GM12875 (cell line): ENCODE data around the gene ARHGAP36.

ENCODE experiments used
- H3K4me3 ChIP-seq: one replicate; pipeline ENCODE4 v1.5.1; 2011; ENCODE audit warnings: low read depth, low read length, control low read depth
- TF ChIP-seq, protein P1 (sequence below): IDR thresholded peaks from 2 replicates; pipeline ENCODE4 v1.5.1; 2011; ENCODE audit warnings: low read depth, mild to moderate bottlenecking, control low read depth, inconsistent platforms, low read length, moderate library complexity, borderline replicate concordance; ENCODE audit not compliant: insufficient read depth

ARHGAP36 gene, protein sequence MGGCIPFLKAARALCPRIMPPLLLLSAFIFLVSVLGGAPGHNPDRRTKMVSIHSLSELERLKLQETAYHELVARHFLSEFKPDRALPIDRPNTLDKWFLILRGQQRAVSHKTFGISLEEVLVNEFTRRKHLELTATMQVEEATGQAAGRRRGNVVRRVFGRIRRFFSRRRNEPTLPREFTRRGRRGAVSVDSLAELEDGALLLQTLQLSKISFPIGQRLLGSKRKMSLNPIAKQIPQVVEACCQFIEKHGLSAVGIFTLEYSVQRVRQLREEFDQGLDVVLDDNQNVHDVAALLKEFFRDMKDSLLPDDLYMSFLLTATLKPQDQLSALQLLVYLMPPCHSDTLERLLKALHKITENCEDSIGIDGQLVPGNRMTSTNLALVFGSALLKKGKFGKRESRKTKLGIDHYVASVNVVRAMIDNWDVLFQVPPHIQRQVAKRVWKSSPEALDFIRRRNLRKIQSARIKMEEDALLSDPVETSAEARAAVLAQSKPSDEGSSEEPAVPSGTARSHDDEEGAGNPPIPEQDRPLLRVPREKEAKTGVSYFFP

DNA sequence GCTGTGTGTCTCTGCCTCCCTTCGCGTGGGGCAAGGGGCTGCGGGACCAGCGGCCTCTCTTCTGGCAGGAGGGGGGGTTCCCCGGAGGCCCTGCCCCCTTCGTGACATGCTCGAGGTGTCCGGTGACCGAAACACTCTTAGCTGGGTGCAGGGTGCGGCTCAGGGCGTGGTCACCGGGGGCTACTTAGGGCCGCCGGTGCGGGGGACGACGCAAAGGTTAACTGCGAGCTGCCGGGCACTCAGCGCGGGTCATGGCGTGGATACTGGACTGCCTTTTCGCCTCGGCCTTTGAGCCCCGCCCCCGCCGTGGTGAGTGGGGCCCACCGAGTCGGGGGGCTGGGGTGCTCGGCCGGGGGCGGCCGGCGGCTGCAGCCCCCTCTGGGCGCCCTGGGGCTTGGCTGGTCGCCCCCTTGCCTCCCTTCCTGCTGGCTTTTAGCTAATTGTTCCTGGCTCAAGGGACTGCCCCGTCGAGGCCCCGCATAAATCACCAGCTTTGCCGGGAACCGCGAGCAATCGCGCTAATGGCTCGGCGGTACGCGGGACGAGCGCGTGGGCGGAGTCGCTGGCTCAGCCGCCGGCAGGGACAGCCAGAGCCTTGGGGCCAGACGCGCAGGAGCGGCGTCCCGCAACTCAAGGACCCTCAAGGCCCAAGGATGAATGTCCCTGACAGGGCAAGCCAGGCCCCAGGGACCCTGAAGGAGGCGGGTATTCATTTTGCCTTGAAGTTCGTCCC, at the start of gene ARHGAP36:
Gene ARHGAP36 (plus strand): TSS at position 211 of the 733 bp plus-strand sequence. CDS start 23,320 bp downstream, outside the sequence.
- TF ChIP-seq, protein P1, sequence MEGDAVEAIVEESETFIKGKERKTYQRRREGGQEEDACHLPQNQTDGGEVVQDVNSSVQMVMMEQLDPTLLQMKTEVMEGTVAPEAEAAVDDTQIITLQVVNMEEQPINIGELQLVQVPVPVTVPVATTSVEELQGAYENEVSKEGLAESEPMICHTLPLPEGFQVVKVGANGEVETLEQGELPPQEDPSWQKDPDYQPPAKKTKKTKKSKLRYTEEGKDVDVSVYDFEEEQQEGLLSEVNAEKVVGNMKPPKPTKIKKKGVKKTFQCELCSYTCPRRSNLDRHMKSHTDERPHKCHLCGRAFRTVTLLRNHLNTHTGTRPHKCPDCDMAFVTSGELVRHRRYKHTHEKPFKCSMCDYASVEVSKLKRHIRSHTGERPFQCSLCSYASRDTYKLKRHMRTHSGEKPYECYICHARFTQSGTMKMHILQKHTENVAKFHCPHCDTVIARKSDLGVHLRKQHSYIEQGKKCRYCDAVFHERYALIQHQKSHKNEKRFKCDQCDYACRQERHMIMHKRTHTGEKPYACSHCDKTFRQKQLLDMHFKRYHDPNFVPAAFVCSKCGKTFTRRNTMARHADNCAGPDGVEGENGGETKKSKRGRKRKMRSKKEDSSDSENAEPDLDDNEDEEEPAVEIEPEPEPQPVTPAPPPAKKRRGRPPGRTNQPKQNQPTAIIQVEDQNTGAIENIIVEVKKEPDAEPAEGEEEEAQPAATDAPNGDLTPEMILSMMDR, result no peak
- no peak within 1 kb of the TSS for H3K4me3 ChIP-seq

DNA sequence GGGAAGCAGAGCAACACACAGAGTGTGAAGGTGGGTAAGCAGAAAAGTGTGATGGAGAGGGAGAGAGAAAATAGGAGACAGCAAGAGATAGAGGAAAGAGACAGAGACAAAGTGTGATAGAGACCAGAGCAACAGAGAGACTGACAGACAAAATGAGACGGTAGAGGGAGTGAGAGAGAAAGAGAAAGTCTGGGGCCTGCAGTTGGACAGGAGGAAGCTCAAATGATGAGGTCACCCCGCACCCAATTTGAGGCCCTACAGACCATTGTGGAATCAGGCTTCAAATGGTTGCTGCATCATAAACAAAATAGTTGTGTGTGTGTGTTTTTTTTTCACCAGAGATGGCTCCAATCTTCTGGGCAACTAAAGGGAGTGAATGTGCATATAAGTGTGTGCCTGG, 48.0 kb upstream of the ARHGAP36 start:
- TF ChIP-seq, protein P1, result no peak
- H3K4me3 ChIP-seq, result no peak overlapping the region

DNA sequence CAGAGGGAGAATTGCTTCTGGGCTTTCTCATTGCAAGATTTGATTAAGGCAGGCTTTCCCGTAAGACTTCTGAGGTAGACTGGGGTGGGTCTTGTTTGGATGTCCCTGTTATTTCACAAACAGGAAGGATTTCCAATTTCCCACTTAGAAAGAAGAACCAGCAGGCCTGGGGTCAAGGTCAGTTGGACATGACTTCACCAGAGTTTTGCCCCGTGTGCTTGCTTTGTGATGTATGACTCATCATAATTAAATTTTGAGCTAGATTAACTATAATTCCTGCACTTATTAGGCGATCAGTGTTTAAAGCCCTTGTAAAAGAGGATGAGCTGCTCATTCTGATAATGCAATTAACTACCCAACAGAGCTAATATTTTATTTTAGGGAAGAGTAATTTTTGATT, 32.8 kb upstream of the ARHGAP36 start:
- TF ChIP-seq, protein P1, result no peak
- no peak overlapping the region for H3K4me3 ChIP-seq

DNA sequence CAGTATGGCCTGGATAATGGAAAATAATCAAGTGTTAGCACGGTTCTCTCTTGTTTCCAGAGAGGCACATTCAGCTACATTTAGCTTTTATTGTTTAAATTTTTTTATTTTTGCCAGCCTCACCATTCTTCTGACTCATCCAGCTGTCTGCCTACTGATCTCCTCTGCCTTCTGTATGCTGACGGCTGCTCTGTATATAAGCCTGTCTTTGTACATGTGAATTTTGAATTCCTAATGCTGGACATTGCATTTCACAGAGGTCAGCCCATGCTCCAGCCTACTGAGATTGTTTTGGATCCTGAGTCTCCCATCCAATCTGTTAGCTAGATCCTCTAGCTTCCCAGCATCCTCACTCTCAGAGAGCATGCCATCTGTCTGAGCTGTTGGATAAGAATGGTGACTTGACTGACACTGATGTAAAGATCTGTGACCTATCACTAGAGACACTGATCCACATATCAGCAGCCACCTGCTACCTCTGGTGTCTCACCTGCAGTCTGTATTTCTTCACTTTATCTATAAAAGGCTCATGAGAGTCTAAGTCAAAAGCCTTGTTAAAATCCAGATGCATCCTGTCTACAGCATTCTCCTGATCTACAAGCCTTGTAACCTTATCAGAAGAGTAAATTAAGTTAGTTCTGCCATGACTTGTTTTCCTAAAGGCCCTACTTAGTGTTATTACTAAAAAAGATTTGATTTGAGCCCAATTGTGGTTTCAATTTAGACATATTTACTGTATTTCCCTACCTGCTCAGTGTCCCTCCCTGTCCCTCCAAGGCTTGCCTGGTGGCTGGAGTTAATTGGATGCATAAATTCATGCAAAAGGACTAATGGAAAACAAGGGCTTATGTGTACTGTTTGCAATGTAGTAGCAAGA, 25.6 kb upstream of the ARHGAP36 start:
- TF ChIP-seq, protein P1, result no peak
- no peak overlapping the region for H3K4me3 ChIP-seq

DNA sequence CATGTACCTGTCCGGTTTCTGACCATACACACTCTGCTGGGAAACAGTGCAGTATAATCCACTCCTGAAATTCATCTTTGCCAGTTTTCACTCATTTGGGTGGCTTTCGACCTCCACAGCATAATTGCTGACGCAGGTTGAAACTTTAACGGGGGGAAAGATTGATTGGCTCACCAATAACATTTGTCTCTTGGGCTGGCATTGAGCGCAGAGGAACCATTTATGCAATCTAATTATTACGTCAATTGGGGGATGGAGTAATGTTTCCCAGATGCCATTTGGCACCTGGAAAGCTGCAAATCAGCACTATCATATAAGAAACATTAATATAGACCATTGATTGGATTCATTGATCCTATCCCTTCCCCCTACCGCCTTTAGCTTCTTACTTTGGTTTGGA, 24.1 kb upstream of the ARHGAP36 start:
- no peak overlapping the region for H3K4me3 ChIP-seq
- TF ChIP-seq, protein P1, result no peak

DNA sequence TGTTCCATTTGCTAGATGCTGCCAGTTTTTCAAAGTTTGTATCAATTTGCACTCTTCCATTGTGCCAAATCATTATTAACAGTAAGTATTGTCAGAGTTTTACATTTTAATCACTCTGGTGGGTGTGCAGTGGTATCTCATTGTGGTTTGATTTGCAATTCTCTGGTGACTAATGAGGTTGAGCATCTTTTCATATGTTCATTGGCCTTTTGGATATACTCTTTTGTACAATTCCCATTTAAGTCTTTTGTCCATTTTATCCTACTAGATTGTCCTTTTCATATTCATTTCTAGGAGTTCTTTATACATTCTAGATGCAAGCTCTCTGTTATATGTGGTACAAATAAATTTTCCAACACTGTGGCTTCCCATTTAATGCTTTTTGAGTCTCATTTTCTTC, 17.4 kb upstream of the ARHGAP36 start:
- TF ChIP-seq, protein P1, result no peak
- no peak overlapping the region for H3K4me3 ChIP-seq
